Activated naive CD8-positive, alpha-beta T cell treated with anti-CD3 and anti-CD28 coated beads, Interleukin-2, amount 50 U/mL, for 24 hours (primary cell): ENCODE results near the gene PRKD2.
A peak's percentile ranks its signal among the peaks of the same experiment; 100 is the strongest.
"Not testable (repeated sequence)": the region's sequence is repeated elsewhere in the genome, so short reads cannot be mapped to it uniquely, and the experiment has no call there.

Experiments
- ATAC-seq: fragments of 150-1000 bp; cut with Tn5 transposase; one replicate; pipeline ENCODE4 v1.10.0; 2021
- DNase-seq: peaks from one replicate; pipeline ENCODE4 v3.0.0; 2021
- H3K27ac Mint-ChIP-seq: one replicate; pipeline ENCODE4 v1.8.0; 2021; ENCODE audit warnings: mild to moderate bottlenecking, mixed read lengths
- H3K27me3 Mint-ChIP-seq: one replicate; pipeline ENCODE4 v1.8.0; 2021; ENCODE audit warnings: mixed read lengths
- H3K36me3 Mint-ChIP-seq: one replicate; pipeline ENCODE4 v1.8.0; 2021; ENCODE audit warnings: low read depth, mixed read lengths
- H3K4me1 Mint-ChIP-seq: one replicate; pipeline ENCODE4 v1.8.0; 2021; ENCODE audit warnings: mixed read lengths
- H3K4me3 Mint-ChIP-seq: one replicate; pipeline ENCODE4 v1.8.0; 2021; ENCODE audit warnings: mild to moderate bottlenecking, moderate library complexity, mixed read lengths
- H3K9me3 Mint-ChIP-seq: one replicate; pipeline ENCODE4 v1.8.0; 2021; ENCODE audit warnings: mixed read lengths

PRKD2 gene

GRCh38 chr19:46634656-46635218, 82.2 kb downstream of the PRKD2 start:
- DNase-seq, result no peak
- Mint-ChIP-seq H3K36me3 (peaks cover 9% of the 10 kb centered on the region), H3K9me3 (no peaks in the 10 kb centered on the region), H3K27me3 (peaks cover 3% of the 10 kb centered on the region), H3K4me1 (peaks cover 24% of the 10 kb centered on the region), H3K27ac (no peak overlapping the region), H3K4me3 (peak overlapping the region; percentile 81)
- ATAC-seq, result no peak

GRCh38 chr19:46634045-46634655, 82.8 kb downstream of the PRKD2 start:
- no peak overlapping the region for H3K27ac Mint-ChIP-seq
- H3K4me3 Mint-ChIP-seq, result peak overlapping the region; percentile 81
- ATAC-seq, result peak; percentile 18
- DNase-seq, result peak; percentile 97
- H3K36me3 Mint-ChIP-seq, result peaks cover 9% of the 10 kb centered on the region
- no peaks in the 10 kb centered on the region for H3K9me3 Mint-ChIP-seq
- H3K4me1 Mint-ChIP-seq, result peaks cover 22% of the 10 kb centered on the region
- H3K27me3 Mint-ChIP-seq, result peaks cover 3% of the 10 kb centered on the region

- Mint-ChIP-seq H3K27ac (no peak overlapping the region), H3K36me3 (peaks cover 9% of the 10 kb centered on the region), H3K4me3 (peak overlapping the region; percentile 81), H3K9me3 (no peaks in the 10 kb centered on the region), H3K4me1 (peaks cover 27% of the 10 kb centered on the region), H3K27me3 (peaks cover 3% of the 10 kb centered on the region)
- no peak for DNase-seq
- ATAC-seq, result no peak
Measured at GRCh38 chr19:46633130-46633529, 83.8 kb downstream of the PRKD2 start.

- H3K4me3 Mint-ChIP-seq, result no peak overlapping the region
- H3K4me1 Mint-ChIP-seq, result peaks cover 34% of the 10 kb centered on the region
- H3K9me3 Mint-ChIP-seq, result no peaks in the 10 kb centered on the region
- DNase-seq (no peak), ATAC-seq (no peak)
- peaks cover 9% of the 10 kb centered on the region for H3K36me3 Mint-ChIP-seq
- H3K27me3 Mint-ChIP-seq, result peaks cover 3% of the 10 kb centered on the region
- H3K27ac Mint-ChIP-seq, result no peak overlapping the region
Measured at GRCh38 chr19:46631481-46631880, 85.4 kb downstream of the PRKD2 start.

- H3K27me3 Mint-ChIP-seq, result peaks cover 3% of the 10 kb centered on the region
- H3K27ac Mint-ChIP-seq, result no peak overlapping the region
- peaks cover 37% of the 10 kb centered on the region for H3K4me1 Mint-ChIP-seq
- H3K4me3 Mint-ChIP-seq, result no peak overlapping the region
- peaks cover 9% of the 10 kb centered on the region for H3K36me3 Mint-ChIP-seq
- no peak for DNase-seq
- no peaks in the 10 kb centered on the region for H3K9me3 Mint-ChIP-seq
- ATAC-seq, result no peak
Measured at GRCh38 chr19:46630586-46631205, 86.2 kb downstream of the PRKD2 start.

- Mint-ChIP-seq H3K4me1 (peaks cover 43% of the 10 kb centered on the region), H3K9me3 (no peaks in the 10 kb centered on the region), H3K27me3 (peaks cover 3% of the 10 kb centered on the region), H3K4me3 (no peak overlapping the region), H3K27ac (no peak overlapping the region), H3K36me3 (peaks cover 12% of the 10 kb centered on the region)
- DNase-seq (no peak), ATAC-seq (no peak)
Measured at GRCh38 chr19:46629546-46630025, 87.3 kb downstream of the PRKD2 start.

GRCh38 chr19:46628970-46629369, 87.9 kb downstream of the PRKD2 start:
- Mint-ChIP-seq H3K27ac (peak overlapping the region; percentile 52), H3K4me1 (peaks cover 44% of the 10 kb centered on the region)

GRCh38 chr19:46626446-46626845, 90.5 kb downstream of the PRKD2 start:
- no peak overlapping the region for H3K4me3 Mint-ChIP-seq
- peaks cover 47% of the 10 kb centered on the region for H3K4me1 Mint-ChIP-seq
- peaks cover 21% of the 10 kb centered on the region for H3K36me3 Mint-ChIP-seq
- DNase-seq, result no peak
- no peak overlapping the region for H3K27ac Mint-ChIP-seq
- no peaks in the 10 kb centered on the region for H3K27me3 Mint-ChIP-seq
- ATAC-seq, result no peak
- no peaks in the 10 kb centered on the region for H3K9me3 Mint-ChIP-seq

More at GRCh38 chr19:46628970-46629369, 87.9 kb downstream of the PRKD2 start:
- H3K27me3 Mint-ChIP-seq, H3K4me3 Mint-ChIP-seq, ATAC-seq, H3K9me3 Mint-ChIP-seq, DNase-seq: not testable (repeated sequence)
- H3K36me3 Mint-ChIP-seq, result peaks cover 15% of the 10 kb centered on the region

GRCh38 chr19:46625731-46626130, 91.2 kb downstream of the PRKD2 start:
- DNase-seq, result no peak
- Mint-ChIP-seq H3K9me3 (no peaks in the 10 kb centered on the region), H3K4me3 (no peak overlapping the region), H3K27ac (peak overlapping the region; percentile 98), H3K4me1 (peaks cover 54% of the 10 kb centered on the region), H3K36me3 (peaks cover 23% of the 10 kb centered on the region), H3K27me3 (no peaks in the 10 kb centered on the region)
- ATAC-seq, result no peak

GRCh38 chr19:46624958-46625661, 91.8 kb downstream of the PRKD2 start, which contains the start of gene PTGIR:
TSS of gene PTGIR (minus strand) at chr19:46625089. CDS start at chr19:46624225, 864 bp downstream.
- ATAC-seq, result peak; percentile 88
- Mint-ChIP-seq H3K9me3 (no peaks in the 10 kb centered on the region), H3K27ac (peak within 1 kb of the TSS; percentile 98), H3K36me3 (peaks cover 23% of the 10 kb centered on the region), H3K27me3 (no peaks in the 10 kb centered on the region), H3K4me1 (peaks cover 61% of the 10 kb centered on the region), H3K4me3 (peak within 1 kb of the TSS; percentile 98)
- DNase-seq, result peak; percentile 68
